ENCODE results near the gene C1QTNF8. TPM values are rescaled to one million over a fixed set of nuclear protein-coding genes. Genes with fewer than 3 reads are reported as not detected.

The C1QTNF8 gene
- total RNA-seq, 1 donor from 2014 or later, result not detected

DNA sequence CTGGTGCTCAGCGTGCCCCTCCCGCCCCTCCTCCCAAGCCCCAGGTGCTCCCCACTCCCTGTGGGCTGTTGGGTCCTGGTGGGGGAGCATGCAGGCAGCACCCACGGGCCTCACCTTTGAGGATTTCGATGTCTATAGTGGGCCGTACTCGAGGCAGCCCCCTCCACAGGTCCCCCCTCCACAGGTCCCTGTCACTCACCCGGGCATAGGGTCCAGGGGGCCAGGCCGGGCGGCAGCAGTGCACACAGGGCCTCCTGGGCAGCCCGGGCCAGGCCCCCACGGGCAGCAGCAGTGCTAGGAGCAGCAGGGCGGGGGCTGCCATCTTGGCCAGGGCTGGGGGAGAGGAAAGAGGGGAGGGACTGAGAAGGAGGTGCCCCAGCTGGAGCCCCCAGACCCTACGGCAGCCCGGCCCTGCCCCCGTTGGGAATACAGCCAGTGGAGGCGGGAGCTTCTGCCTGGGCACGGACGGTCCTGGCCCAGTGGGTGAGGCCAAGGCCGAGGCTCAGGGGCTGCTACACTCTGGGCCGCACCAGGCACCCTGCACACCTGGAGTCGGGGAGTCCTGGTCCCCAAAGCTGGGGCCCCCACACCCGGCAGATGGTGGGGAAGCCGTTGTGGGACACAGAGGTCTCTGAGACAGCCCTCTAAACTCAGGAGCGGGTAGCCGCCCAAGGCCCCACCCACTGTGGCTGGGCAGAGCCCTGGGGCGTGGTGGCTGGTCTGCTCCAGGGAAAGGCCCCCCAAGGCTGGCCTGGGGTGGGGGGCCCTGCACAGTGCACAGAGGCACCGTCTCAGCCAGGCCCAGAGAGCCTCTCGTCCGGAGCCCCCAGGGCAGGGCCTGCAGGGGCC lies 1.2 kb downstream of the C1QTNF8 start:
- no peak overlapping the region for H3K4me2 ChIP-seq (ENCODE audit: low read length)
- no peaks in the 10 kb centered on the region for H3K36me3 Mint-ChIP-seq (ENCODE audit: low read depth, unreplicated experiment)
- TF ChIP-seq, protein P1, sequence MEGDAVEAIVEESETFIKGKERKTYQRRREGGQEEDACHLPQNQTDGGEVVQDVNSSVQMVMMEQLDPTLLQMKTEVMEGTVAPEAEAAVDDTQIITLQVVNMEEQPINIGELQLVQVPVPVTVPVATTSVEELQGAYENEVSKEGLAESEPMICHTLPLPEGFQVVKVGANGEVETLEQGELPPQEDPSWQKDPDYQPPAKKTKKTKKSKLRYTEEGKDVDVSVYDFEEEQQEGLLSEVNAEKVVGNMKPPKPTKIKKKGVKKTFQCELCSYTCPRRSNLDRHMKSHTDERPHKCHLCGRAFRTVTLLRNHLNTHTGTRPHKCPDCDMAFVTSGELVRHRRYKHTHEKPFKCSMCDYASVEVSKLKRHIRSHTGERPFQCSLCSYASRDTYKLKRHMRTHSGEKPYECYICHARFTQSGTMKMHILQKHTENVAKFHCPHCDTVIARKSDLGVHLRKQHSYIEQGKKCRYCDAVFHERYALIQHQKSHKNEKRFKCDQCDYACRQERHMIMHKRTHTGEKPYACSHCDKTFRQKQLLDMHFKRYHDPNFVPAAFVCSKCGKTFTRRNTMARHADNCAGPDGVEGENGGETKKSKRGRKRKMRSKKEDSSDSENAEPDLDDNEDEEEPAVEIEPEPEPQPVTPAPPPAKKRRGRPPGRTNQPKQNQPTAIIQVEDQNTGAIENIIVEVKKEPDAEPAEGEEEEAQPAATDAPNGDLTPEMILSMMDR (IDR thresholded peaks at IDR 0.05; ENCODE audit: insufficient read depth, low read depth, low read length), result no peak
- TF ChIP-seq EZH2 (IDR thresholded peaks at IDR 0.05; ENCODE audit: insufficient read depth, low read length), result no peak
- H3K27ac ChIP-seq (ENCODE audit: low read depth, low read length), result no peak overlapping the region
- no peaks in the 10 kb centered on the region for H3K9me3 Mint-ChIP-seq (ENCODE audit: unreplicated experiment)
- no peak overlapping the region for H3K4me3 Mint-ChIP-seq (ENCODE audit: unreplicated experiment)
- H3K4me1 Mint-ChIP-seq (ENCODE audit: low read depth, unreplicated experiment), result no peaks in the 10 kb centered on the region
- peaks cover 6% of the 10 kb centered on the region for H3K27me3 ChIP-seq (ENCODE audit: insufficient read depth, low read length)
- H3K4me3 ChIP-seq (ENCODE audit: insufficient read depth, low read depth, low read length), result no peak overlapping the region
- H3K9me3 ChIP-seq (ENCODE audit: insufficient read depth, low read depth, low read length), result no peaks in the 10 kb centered on the region
- no peak overlapping the region for H3K27ac Mint-ChIP-seq (ENCODE audit: unreplicated experiment)
- DNase-seq (ENCODE audit: low read depth), result no peak
- no peaks in the 10 kb centered on the region for H3K4me1 ChIP-seq (ENCODE audit: insufficient read depth, low read length)
- no peak overlapping the region for H2AFZ ChIP-seq (ENCODE audit: low read depth, low read length)
- no peaks in the 10 kb centered on the region for H4K20me1 ChIP-seq (ENCODE audit: insufficient read depth, low read length)
- FAIRE-seq, result no peak
- peaks cover 3% of the 10 kb centered on the region for H3K27me3 Mint-ChIP-seq (ENCODE audit: low read depth, unreplicated experiment)
- no peaks in the 10 kb centered on the region for H3K79me2 ChIP-seq (ENCODE audit: insufficient read depth, low read length)
- H3K9ac ChIP-seq (ENCODE audit: low read length), result no peak overlapping the region
- H3K36me3 ChIP-seq (ENCODE audit: insufficient read depth, low read length), result no peaks in the 10 kb centered on the region

DNA sequence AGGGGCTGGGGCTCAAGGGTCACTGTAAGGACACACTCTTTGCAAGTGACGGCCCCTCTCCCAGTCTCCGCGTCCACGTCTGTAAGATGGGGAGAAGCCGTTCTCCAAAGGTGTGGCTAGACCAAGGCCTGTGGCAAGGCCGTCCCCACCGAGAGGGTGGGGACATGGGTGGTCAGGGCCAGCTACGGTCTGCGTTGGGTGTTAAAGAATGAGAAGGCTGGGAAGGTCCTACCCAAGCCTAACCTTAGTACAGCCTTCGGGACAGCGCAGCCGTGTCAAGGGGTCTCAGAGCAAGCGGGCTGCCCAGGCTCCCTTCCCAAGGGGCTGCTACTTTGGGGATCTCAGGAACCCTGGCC lies 1.9 kb downstream of the C1QTNF8 start:
- no peaks in the 10 kb centered on the region for H3K36me3 Mint-ChIP-seq (ENCODE audit: low read depth, unreplicated experiment)
- Histone ChIP-seq H3K27me3 (ENCODE audit: insufficient read depth, low read length) (peaks cover 6% of the 10 kb centered on the region), H3K4me2 (ENCODE audit: low read length) (no peak overlapping the region), H3K27ac (ENCODE audit: low read depth, low read length) (no peak overlapping the region), H3K4me3 (ENCODE audit: insufficient read depth, low read depth, low read length) (no peak overlapping the region), H2AFZ (ENCODE audit: low read depth, low read length) (no peak overlapping the region), H4K20me1 (ENCODE audit: insufficient read depth, low read length) (no peaks in the 10 kb centered on the region), H3K9me3 (ENCODE audit: insufficient read depth, low read depth, low read length) (no peaks in the 10 kb centered on the region), H3K9ac (ENCODE audit: low read length) (no peak overlapping the region), H3K79me2 (ENCODE audit: insufficient read depth, low read length) (no peaks in the 10 kb centered on the region), H3K36me3 (ENCODE audit: insufficient read depth, low read length) (no peaks in the 10 kb centered on the region), H3K4me1 (ENCODE audit: insufficient read depth, low read length) (no peaks in the 10 kb centered on the region)
- no peak overlapping the region for H3K27ac Mint-ChIP-seq (ENCODE audit: unreplicated experiment)
- H3K9me3 Mint-ChIP-seq (ENCODE audit: unreplicated experiment), result no peaks in the 10 kb centered on the region
- H3K27me3 Mint-ChIP-seq (ENCODE audit: low read depth, unreplicated experiment), result peaks cover under 1% of the 10 kb centered on the region
- no peak for TF ChIP-seq EZH2 (IDR thresholded peaks at IDR 0.05; ENCODE audit: insufficient read depth, low read length)
- TF ChIP-seq, protein P1 (IDR thresholded peaks at IDR 0.05; ENCODE audit: insufficient read depth, low read depth, low read length), result no peak
- no peak for DNase-seq (ENCODE audit: low read depth)
- no peak overlapping the region for H3K4me3 Mint-ChIP-seq (ENCODE audit: unreplicated experiment)
- FAIRE-seq, result no peak
- H3K4me1 Mint-ChIP-seq (ENCODE audit: low read depth, unreplicated experiment), result no peaks in the 10 kb centered on the region

All from astrocyte (in vitro differentiated cells and primary cell).